Measurements from ENCODE around the gene RAP2A. TPM values are rescaled to one million over a fixed set of nuclear protein-coding genes. Genes with fewer than 3 reads are reported as not detected.

Gene RAP2A
- total and polyA plus RNA-seq, 9 of the 15 experiments (the other 6 are each of a cell fraction or from before 2014, with no cell fraction given) = 1.8 to 11.7 (median 5.6) TPM

DNA sequence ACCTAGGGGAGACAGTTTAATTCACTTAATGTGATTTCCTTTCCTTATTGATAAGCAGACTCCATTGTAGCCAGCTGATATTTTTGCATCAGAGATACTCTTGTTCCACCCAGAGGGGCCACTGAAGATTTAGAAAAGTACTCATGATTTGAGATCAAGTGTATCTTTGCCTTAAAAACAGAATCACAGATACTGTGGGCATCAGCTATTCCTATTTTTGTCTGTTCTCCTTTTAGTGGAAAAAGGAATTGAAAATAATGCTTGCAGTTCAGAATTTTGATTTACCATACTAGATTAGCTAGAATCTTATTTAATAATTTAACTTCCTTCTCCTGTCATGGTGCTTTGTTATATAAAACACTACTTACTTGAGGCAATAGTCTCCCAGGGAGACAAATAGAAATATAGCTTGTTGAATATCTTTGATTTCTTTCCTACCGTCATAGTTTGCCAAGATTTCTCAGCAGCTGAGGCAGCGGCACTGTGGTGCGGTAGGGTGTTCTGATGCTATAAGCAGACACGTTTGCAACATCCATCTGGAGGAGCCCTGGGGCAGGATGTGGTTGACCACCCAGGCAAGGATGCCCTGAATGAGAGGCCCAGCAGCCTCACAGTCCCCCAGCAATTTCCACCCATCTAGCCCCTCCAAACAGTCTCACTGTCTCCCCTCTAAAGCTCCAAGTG lies 47.0 kb upstream of the RAP2A start:
- Histone ChIP-seq H3K36me3 (ENCODE audit: control insufficient read depth, insufficient read depth, low read length) (peaks cover 3% of the 10 kb centered on the region; the same call in 1 of the 3 replicates), H3K9me3 (replicated peaks; ENCODE audit: control insufficient read depth, insufficient read depth, low read depth, low read length) (no peaks in the 10 kb centered on the region), H3K4me1 (replicated peaks in 1 of 2; ENCODE audit: control insufficient read depth in 2 of 2, insufficient read depth in 2 of 2, low read length in 2 of 2) (no peaks in the 10 kb centered on the region), H3K9ac (ENCODE audit: insufficient read depth in 1 of 2, low read depth in 2 of 2, low read length in 2 of 2) (no peak overlapping the region), H3K27ac (ENCODE audit: extremely low read depth, low read depth, low read length) (no peak overlapping the region), H4K20me1 (replicated peaks; ENCODE audit: control insufficient read depth, insufficient read depth, low read length) (no peaks in the 10 kb centered on the region), H3K9me1 (ENCODE audit: control insufficient read depth, insufficient read depth, low read length) (no peaks in the 10 kb centered on the region), H3K27me3 (ENCODE audit: control insufficient read depth in 2 of 2, insufficient read depth in 2 of 2, low read length in 2 of 2) (no peaks in the 10 kb centered on the region), H3K79me2 (ENCODE audit: control insufficient read depth, insufficient read depth, low read length) (no peaks in the 10 kb centered on the region; the same call in 2 of the 3 replicates), H3K4me2 (ENCODE audit: insufficient read depth, low read length) (no peak overlapping the region), H3K4me3 (no peak overlapping the region), H2AFZ (ENCODE audit: low read depth, low read length) (no peak overlapping the region)
- intact Hi-C loops (cut with micrococcal nuclease) = no loop called here
- no peak for FAIRE-seq
- no peak for DNase-seq (ENCODE audit: extremely low read depth in 1 of 4, low spot score in 3 of 4)
- CTCF ChIA-PET (ENCODE audit: low intra/inter-chr PET ratio) = no interaction called here
- POLR2A ChIA-PET = interaction anchor here (0.6 kb wide), 1 partner anchor 184 kb away, joined by 3 read pairs; no protein-coding TSS in a partner anchor
- WGBS (ENCODE audit: insufficient coverage, low coverage, missing lambda C conversion rate) = 70% methylated on average over 2 of the region's 4 CpGs
- BruUV-seq (replicated peaks) = no TSS peak
- ATAC-seq = no peak
- in situ Hi-C loops (cut with MboI) = no loop called here
- TF ChIP-seq ESRRB (CRISPR knock-in tag; IDR thresholded peaks at IDR 0.05; ENCODE audit: borderline replicate concordance) = no peak
- no peak for TF ChIP-seq RBM22 (IDR thresholded peaks at IDR 0.05; ENCODE audit: low read depth, low read length, poor library complexity, severe bottlenecking)
- no peak for TF ChIP-seq BACH1 (tag; IDR thresholded peaks at IDR 0.05)
- no peak for TF ChIP-seq CC2D1A (IDR thresholded peaks at IDR 0.05)
- no peak for TF ChIP-seq ZNF311 (CRISPR knock-in tag; IDR thresholded peaks at IDR 0.05)
- TF ChIP-seq, protein P1, sequence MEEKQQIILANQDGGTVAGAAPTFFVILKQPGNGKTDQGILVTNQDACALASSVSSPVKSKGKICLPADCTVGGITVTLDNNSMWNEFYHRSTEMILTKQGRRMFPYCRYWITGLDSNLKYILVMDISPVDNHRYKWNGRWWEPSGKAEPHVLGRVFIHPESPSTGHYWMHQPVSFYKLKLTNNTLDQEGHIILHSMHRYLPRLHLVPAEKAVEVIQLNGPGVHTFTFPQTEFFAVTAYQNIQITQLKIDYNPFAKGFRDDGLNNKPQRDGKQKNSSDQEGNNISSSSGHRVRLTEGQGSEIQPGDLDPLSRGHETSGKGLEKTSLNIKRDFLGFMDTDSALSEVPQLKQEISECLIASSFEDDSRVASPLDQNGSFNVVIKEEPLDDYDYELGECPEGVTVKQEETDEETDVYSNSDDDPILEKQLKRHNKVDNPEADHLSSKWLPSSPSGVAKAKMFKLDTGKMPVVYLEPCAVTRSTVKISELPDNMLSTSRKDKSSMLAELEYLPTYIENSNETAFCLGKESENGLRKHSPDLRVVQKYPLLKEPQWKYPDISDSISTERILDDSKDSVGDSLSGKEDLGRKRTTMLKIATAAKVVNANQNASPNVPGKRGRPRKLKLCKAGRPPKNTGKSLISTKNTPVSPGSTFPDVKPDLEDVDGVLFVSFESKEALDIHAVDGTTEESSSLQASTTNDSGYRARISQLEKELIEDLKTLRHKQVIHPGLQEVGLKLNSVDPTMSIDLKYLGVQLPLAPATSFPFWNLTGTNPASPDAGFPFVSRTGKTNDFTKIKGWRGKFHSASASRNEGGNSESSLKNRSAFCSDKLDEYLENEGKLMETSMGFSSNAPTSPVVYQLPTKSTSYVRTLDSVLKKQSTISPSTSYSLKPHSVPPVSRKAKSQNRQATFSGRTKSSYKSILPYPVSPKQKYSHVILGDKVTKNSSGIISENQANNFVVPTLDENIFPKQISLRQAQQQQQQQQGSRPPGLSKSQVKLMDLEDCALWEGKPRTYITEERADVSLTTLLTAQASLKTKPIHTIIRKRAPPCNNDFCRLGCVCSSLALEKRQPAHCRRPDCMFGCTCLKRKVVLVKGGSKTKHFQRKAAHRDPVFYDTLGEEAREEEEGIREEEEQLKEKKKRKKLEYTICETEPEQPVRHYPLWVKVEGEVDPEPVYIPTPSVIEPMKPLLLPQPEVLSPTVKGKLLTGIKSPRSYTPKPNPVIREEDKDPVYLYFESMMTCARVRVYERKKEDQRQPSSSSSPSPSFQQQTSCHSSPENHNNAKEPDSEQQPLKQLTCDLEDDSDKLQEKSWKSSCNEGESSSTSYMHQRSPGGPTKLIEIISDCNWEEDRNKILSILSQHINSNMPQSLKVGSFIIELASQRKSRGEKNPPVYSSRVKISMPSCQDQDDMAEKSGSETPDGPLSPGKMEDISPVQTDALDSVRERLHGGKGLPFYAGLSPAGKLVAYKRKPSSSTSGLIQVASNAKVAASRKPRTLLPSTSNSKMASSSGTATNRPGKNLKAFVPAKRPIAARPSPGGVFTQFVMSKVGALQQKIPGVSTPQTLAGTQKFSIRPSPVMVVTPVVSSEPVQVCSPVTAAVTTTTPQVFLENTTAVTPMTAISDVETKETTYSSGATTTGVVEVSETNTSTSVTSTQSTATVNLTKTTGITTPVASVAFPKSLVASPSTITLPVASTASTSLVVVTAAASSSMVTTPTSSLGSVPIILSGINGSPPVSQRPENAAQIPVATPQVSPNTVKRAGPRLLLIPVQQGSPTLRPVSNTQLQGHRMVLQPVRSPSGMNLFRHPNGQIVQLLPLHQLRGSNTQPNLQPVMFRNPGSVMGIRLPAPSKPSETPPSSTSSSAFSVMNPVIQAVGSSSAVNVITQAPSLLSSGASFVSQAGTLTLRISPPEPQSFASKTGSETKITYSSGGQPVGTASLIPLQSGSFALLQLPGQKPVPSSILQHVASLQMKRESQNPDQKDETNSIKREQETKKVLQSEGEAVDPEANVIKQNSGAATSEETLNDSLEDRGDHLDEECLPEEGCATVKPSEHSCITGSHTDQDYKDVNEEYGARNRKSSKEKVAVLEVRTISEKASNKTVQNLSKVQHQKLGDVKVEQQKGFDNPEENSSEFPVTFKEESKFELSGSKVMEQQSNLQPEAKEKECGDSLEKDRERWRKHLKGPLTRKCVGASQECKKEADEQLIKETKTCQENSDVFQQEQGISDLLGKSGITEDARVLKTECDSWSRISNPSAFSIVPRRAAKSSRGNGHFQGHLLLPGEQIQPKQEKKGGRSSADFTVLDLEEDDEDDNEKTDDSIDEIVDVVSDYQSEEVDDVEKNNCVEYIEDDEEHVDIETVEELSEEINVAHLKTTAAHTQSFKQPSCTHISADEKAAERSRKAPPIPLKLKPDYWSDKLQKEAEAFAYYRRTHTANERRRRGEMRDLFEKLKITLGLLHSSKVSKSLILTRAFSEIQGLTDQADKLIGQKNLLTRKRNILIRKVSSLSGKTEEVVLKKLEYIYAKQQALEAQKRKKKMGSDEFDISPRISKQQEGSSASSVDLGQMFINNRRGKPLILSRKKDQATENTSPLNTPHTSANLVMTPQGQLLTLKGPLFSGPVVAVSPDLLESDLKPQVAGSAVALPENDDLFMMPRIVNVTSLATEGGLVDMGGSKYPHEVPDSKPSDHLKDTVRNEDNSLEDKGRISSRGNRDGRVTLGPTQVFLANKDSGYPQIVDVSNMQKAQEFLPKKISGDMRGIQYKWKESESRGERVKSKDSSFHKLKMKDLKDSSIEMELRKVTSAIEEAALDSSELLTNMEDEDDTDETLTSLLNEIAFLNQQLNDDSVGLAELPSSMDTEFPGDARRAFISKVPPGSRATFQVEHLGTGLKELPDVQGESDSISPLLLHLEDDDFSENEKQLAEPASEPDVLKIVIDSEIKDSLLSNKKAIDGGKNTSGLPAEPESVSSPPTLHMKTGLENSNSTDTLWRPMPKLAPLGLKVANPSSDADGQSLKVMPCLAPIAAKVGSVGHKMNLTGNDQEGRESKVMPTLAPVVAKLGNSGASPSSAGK (IDR thresholded peaks at IDR 0.05) = no peak
- TF ChIP-seq YY1 (IDR thresholded peaks at IDR 0.05; ENCODE audit: borderline replicate concordance in 1 of 3, control insufficient read depth in 1 of 3, extremely low read depth in 1 of 3, insufficient read depth in 3 of 3, insufficient read length in 1 of 3, insufficient replicate concordance in 2 of 3, low read depth in 1 of 3, low read length in 2 of 3) = no peak
- TF ChIP-seq ZNF239 (CRISPR knock-in tag; IDR thresholded peaks at IDR 0.05) = no peak
- TF ChIP-seq TEAD4 (IDR thresholded peaks at IDR 0.05; ENCODE audit: low read length) = no peak
- no peak for TF ChIP-seq TEAD4 (CRISPR knock-in tag; IDR thresholded peaks at IDR 0.05; ENCODE audit: borderline replicate concordance)
- no peak for TF ChIP-seq EP300 (IDR thresholded peaks at IDR 0.05; ENCODE audit: low read length)
